GM12878 (cell line): ENCODE data around the gene POU2F1. TPM values are rescaled to one million over a fixed set of nuclear protein-coding genes. Genes with fewer than 3 reads are reported as not detected.

Source experiments
- CUX1 ChIP-seq: IDR thresholded peaks from 2 replicates; pipeline ENCODE4 v1.6.1; 2012; ENCODE audit warnings: improper control_type of control experiment, low read depth, low read length; ENCODE audit not compliant: insufficient replicate concordance
- IRF5 ChIP-seq: fragments of 450-650 bp; IDR thresholded peaks from 2 replicates; pipeline ENCODE4 v1.6.1; 2017; ENCODE audit warnings: borderline replicate concordance
- MYB ChIP-seq: fragments of 150-350 bp; IDR thresholded peaks from 2 replicates; pipeline ENCODE4 v1.6.1; 2014; ENCODE audit warnings: mild to moderate bottlenecking, low read depth, low read length, borderline replicate concordance
- NFXL1 ChIP-seq: fragments of 450-650 bp; IDR thresholded peaks from 2 replicates; pipeline ENCODE4 v1.6.1; 2017; ENCODE audit warnings: antibody characterized with exemption, mild to moderate bottlenecking, borderline replicate concordance
- PML ChIP-seq: IDR thresholded peaks from 2 replicates; pipeline ENCODE4 v1.6.1; 2012; ENCODE audit warnings: low read length, inconsistent platforms
- REST ChIP-seq: IDR thresholded peaks from 2 replicates; pipeline ENCODE4 v1.6.1; 2012; ENCODE audit warnings: mild to moderate bottlenecking, low read depth, low read length
- SKIL ChIP-seq: fragments of 450-650 bp; IDR thresholded peaks from 2 replicates; pipeline ENCODE4 v1.6.1; 2017; ENCODE audit warnings: mild to moderate bottlenecking, low read depth, inconsistent platforms; ENCODE audit not compliant: poor library complexity, severe bottlenecking
- STAT1 ChIP-seq: fragments of 450-650 bp; conservative IDR thresholded peaks from 2 replicates; pipeline ENCODE4 v1.6.1; 2014; ENCODE audit warnings: antibody characterized with exemption, mild to moderate bottlenecking
- SUZ12 ChIP-seq: fragments of 200-600 bp; sonication (generic); IDR thresholded peaks from one replicate; pipeline ENCODE4 v1.6.1; 2018; ENCODE audit warnings: antibody characterized with exemption, mild to moderate bottlenecking; ENCODE audit not compliant: unreplicated experiment
- ZBTB11 ChIP-seq: fragments of 450-650 bp; formaldehyde crosslinking; IDR thresholded peaks from 2 replicates; pipeline ENCODE4 v1.5.0; 2022; ENCODE audit warnings: mild to moderate bottlenecking, missing genetic modification characterization
- ZNF622 ChIP-seq: fragments of 450-650 bp; IDR thresholded peaks from 2 replicates; pipeline ENCODE4 v1.6.1; 2017; ENCODE audit warnings: mild to moderate bottlenecking, inconsistent platforms
- polyA plus RNA-seq, 11 experiments: library from polyadenylated mRNA; depleted of rRNA in 4 of 11; unstranded in 6 of 11; stranded (reverse) in 5 of 11; fragments of >200 nt; fragmentation: Nextera tagmentation in 4 of 11; fragmentation: Illumina TruSeq in 1 of 11; extraction: Ambion mirVana in 4 of 11; extraction: Trizol in 1 of 11; gene quantifications; 1 replicate in 1 of 11; 2 replicates in 10 of 11; pipeline versions ENCODE4 v1.2.1 to v1.2.3, GENCODE V29; 2011 to 2016; ENCODE audit warnings: inconsistent platforms in 2 of 11, missing spikeins in 2 of 11, low read depth in 1 of 11
- total RNA-seq, 4 experiments: library from RNA; depleted of rRNA in 3 of 4; stranded (reverse); fragments of >200 nt in 3 of 4; fragmentation: Illumina TruSeq in 1 of 4; extraction: Trizol in 1 of 4; gene quantifications; 2 replicates each; pipeline versions ENCODE4 v1.2.1 to v1.2.3, GENCODE V29; 2013 to 2021

Gene POU2F1
- total and polyA plus RNA-seq, 10 of the 15 experiments (the other 5 are each of a cell fraction or from before 2014, with no cell fraction given) = 2.5 to 21.7 (median 12.5) TPM

GRCh38 chr1:167219646-167220536 lies 795 bp upstream of the POU2F1 start (continued):
- TF ChIP-seq NFXL1 = no peak
- no peak for TF ChIP-seq REST
- TF ChIP-seq PML = 0 out of 2 replicates have a peak, but pooled peaks have one; percentile 47
- TF ChIP-seq CUX1 = peak; percentile 38
- TF ChIP-seq IRF5 = no peak
- no peak for TF ChIP-seq ZNF622
- TF ChIP-seq SUZ12 = no peak
- TF ChIP-seq STAT1 = 0 out of 2 replicates have a peak, but pooled peaks have one; percentile 48
- TF ChIP-seq MYB = no peak
- TF ChIP-seq ZBTB11 = no peak
- no peak for TF ChIP-seq SKIL
